IPS-NIHi11 (cell line): ENCODE data around the gene XPO5.
"Not testable (repeated sequence)": the region's sequence is repeated elsewhere in the genome, so short reads cannot be mapped to it uniquely, and the experiment has no call there.

Experiments
- DNase-seq: peaks from one replicate; pipeline ENCODE4 v3.0.0; 2012; ENCODE audit warnings: mixed read lengths, low spot score

The XPO5 gene

GRCh38 chr6:43517505-43518357 lies 58.1 kb downstream of the XPO5 start:
- no peak for DNase-seq

DNA sequence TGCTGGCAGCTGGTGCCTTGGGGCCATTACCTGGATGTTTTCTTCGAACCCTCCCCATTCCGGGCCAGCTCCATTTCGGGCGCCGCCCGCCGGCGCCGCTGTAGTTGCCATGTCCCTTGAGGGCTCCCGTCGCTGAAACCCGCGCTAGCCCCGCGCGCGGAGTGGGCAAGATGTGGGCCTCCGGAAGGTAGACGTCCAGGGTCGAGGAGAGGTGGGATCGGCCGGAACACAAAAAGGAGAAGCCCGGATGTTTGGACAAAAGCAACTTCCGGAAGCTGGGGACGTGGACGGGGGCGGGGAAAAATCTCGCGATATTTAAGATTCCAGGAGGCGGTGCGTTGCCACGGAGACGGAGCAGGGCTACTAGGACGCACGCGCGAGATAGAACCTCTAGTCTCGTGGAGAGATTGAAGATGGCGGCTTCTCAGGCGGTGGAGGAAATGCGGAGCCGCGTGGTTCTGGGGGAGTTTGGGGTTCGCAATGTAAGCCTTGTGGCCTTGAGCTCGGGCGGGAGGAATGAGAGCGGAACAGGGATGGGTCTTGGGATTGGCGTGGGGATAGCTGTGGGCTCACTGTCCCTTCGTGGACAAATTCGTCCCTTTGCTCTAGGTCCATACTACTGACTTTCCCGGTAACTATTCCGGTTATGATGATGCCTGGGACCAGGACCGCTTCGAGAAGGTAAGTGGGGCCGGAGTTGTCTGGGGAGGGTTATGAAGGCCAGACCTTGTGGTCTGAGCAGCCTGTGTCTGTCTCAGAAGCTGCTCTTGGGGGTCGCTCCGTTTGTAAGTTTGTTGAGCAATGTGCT lies 58.9 kb downstream of the XPO5 start, which contains the start of the genes POLR1C and YIPF3:
TSS of gene POLR1C (plus strand) at position 393 of the 808 bp plus-strand sequence. CDS start at position 414, 21 bp downstream.
TSS of gene YIPF3 (minus strand) at position 230 of the 808 bp plus-strand sequence. CDS start at position 111, 119 bp downstream.
- peak; percentile 96 for DNase-seq

- DNase-seq: no peak
Observed at GRCh38 chr6:43516367-43516696, 59.5 kb downstream of the XPO5 start.

DNA sequence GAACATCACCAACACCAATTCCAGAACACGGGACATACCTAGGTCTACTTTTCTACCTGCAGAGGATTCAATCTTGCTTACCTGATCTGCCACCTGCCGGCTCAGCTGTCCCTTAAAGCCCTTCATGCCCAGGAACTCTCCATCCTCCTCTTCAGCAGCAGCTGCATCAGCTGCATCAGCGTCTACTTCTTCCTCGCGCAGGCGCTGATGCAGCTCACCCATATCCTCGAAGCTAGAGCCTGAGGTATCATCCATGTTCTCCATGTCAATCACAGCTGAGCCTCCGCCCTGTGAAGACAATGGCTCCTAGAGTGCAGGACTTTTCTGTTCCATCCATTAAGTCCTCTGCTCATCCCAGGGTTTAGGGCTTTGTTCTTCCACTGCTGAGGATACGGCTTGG lies 60.0 kb downstream of the XPO5 start:
- no peak for DNase-seq

GRCh38 chr6:43511824-43512415 lies 63.9 kb downstream of the XPO5 start:
- DNase-seq: no peak

GRCh38 chr6:43510827-43511163 lies 65.0 kb downstream of the XPO5 start:
- no peak for DNase-seq

DNA sequence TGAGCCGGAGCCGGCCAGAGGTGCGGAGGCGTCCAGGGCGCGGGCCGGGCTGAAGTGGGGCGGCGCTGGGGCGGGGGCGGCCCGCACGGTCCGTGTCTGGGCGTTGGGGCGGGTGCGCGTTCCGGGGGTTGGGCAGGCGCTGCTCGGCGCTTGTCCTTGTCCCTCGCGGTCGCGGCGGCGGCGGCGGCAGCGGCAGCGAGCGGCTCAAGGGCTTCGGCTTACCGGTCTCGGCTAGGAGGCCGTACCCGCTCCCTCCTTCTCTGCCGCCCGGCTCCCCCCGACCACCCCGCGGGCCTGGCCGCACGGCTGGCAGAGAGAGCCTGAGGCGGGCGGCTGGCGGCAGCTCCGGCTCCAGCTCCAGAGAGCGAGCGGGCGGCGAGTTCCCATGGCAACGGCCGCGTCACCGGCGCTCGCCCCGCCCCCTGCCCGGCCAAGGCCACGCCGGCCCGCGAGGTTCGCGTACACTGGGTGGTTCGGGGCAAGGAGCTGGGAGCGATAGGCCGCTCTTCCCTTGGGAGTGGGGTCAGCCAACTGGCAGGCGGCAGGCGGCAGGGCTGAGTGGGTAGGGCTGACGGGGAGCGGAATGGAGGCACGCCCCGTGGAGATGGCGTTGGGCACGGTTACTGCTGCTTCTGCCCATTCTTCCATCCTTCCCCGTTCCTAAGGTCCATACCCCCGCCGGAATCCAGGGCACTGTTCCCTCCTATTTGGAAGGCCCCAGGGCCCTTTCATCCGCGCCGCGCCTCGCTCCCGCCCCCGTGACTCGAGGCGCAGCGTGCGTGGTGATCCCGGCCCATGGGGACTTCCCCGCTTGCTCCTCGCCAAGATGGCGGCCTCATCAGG lies 65.6 kb downstream of the XPO5 start, which contains the start of gene LRRC73:
TSS of gene LRRC73 (minus strand) at position 363 of the 843 bp plus-strand sequence. CDS start 561 bp downstream, outside the sequence.
- peak; percentile 91 for DNase-seq

GRCh38 chr6:43509142-43509983 lies 66.5 kb downstream of the XPO5 start:
- peak; percentile 29 for DNase-seq

DNA sequence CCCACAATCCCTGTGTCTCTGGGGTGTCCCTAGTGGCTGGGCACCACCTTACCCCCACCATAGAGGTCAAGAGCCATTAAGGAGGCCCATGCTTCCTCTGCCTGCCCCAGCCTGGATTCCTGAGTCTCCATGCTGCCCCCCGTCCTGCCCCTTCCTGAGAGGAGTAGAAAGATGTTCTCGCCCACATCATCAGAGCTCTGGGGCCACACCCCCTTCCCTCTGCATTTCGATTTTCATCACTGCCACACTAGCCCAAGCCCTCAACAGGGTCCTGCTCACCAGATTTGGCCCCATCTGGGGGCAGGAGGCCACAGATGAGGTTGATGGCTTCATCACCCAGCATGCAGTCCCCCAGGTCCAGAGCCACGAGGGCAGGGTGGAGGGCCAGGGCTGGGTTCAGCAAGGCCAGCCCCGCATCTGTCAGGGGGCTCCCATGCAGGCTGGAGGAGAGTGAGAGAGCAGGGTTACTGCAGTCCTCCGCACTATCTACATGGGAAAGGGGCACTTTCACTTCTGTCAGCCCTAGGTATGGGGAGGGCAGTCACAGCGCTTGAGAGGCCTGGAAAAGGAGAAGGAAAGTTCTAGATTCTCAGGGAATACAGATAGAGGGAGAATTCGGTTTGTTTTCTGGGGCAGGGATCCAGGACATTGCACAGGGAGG lies 67.2 kb downstream of the XPO5 start:
- no peak for DNase-seq

- DNase-seq: peak; percentile 86
Observed at GRCh38 chr6:43506667-43507471, 69.0 kb downstream of the XPO5 start.

DNA sequence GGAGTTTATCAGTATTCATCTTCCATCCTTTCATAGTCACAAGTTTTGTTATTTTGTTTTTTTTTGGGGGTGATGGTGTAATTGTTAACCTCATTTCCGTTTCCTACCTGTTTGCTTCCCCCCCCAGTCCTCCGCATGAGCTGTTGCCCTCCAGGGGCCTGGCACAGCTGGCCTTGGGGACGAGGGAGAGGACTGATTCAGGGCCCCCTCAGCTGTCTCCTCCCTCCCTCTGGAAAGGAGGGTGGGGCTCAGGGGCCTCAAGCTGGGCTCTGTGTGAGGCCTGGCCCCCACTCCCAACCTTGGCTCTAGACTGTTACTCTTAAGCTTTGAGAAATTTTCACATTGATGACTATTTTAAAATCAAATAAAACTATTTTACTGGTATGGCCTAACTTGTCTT lies 69.7 kb downstream of the XPO5 start:
- DNase-seq: no peak

- peak; percentile 39 for DNase-seq
Observed at GRCh38 chr6:43505718-43506117, 70.1 kb downstream of the XPO5 start.

GRCh38 chr6:43504756-43505593 lies 70.9 kb downstream of the XPO5 start:
- DNase-seq: no peak

- DNase-seq: no peak
Observed at GRCh38 chr6:43503443-43503842, 72.4 kb downstream of the XPO5 start.

- DNase-seq: no peak
Observed at GRCh38 chr6:43502666-43503065, 73.2 kb downstream of the XPO5 start.

GRCh38 chr6:43500921-43501320 lies 74.9 kb downstream of the XPO5 start:
- DNase-seq: no peak

DNA sequence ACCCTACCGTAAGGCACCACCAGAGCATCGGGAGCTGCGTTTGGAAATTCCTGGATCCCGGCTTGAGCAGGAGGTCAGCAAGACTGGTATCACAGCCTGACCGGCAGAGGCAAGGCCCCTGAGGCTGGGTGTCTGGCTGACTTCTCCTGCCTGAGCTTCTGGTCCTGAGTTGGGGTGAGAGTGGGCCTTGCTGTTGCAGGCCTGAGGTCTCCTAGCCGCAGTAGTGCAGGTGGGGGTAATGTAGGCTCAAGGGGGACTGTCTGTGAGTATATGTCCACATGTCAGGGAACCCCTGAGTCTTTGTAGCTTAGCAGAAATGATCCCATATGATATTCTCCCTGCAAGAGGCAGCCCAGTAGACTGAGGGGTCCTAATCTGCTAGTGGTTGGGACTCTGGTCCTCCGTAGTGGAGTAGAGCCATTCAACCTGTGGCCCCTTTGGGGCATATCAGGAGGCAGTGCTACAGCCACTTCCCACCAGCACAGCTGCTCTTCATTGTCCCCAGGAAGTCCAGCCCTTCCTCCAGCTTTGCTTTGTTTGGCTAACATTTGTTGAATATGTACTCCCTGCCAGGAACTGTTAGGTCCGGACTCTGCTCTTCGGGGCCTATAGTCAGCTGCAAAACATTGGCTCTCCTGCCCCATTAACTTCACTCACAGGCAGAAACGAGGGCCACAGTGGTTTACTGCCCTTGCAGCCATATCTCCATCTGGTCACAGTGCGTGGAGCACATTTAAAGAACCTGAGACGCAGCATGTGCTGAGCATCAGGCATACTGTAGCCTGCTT lies 76.6 kb downstream of the XPO5 start:
- DNase-seq: no peak

DNA sequence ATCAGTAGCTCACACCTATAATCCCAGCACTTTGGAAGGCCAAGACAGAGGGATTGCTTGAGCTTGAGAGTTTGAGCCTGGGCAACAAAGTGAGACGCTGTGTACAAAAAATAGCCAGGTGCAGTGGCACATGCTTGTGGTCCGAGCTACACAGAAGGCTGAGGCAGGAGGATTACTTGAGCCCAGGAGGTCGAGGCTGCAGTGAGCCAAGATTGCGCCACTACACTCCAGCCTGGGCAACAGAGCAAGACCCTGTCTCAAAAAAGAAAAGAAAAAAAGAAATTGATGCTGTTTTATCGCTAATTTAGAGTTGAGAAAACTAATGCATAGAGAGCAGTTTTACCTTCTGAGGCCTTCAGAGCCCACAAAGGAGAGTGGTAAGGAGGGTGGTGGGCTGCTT lies 77.5 kb downstream of the XPO5 start:
- not testable (repeated sequence) for DNase-seq
